ENCODE data around the gene COG4.

- TF ChIP-seq CTCF (IDR thresholded peaks at IDR 0.05) (no peak), POLR2A (IDR thresholded peaks at IDR 0.05) (no peak)
Measured at GRCh38 chr16:70570967-70571570, 47.7 kb upstream of the COG4 start.

Data from Peyer's patch (tissue), 4 donors.